Breast epithelium (tissue), 4 donors: ENCODE data around the gene SARNP. TPM values are rescaled to one million over a fixed set of nuclear protein-coding genes. Genes with fewer than 3 reads are reported as not detected.
A peak's percentile ranks its signal among the peaks of the same experiment; 100 is the strongest.
"Not testable (repeated sequence)": the region's sequence is repeated elsewhere in the genome, so short reads cannot be mapped to it uniquely, and the experiment has no call there.

Source experiments
- DNase-seq, 2 donors: peaks; one replicate each; pipeline ENCODE4 v3.0.0-alpha.2; 2019; ENCODE audit warnings: low spot score in 2 of 2
- H3K27ac ChIP-seq, 2 donors: fragments of 200-600 bp; sonication (generic) in 1 of 2; one replicate each; pipeline ENCODE4 v1.5.1; 2016 to 2019; ENCODE audit warnings: mild to moderate bottlenecking in 1 of 2
- H3K27me3 ChIP-seq, 2 donors: fragments of 200-600 bp; sonication (generic) in 1 of 2; one replicate each; pipeline versions ENCODE4 v1.5.1 to v1.6.0; 2017 to 2019; ENCODE audit warnings: control low read depth in 1 of 2, mild to moderate bottlenecking in 1 of 2
- H3K36me3 ChIP-seq: fragments of 200-600 bp; one replicate; pipeline ENCODE4 v1.5.1; 2019
- H3K4me1 ChIP-seq, 2 donors: fragments of 200-600 bp; sonication (generic); one replicate each; pipeline ENCODE4 v1.5.1; 2016 to 2019; ENCODE audit warnings: control low read depth in 1 of 2
- H3K4me3 ChIP-seq, 3 donors: fragments of 200-600 bp; sonication (generic); 1 replicate in 2 of 3; 2 replicates in 1 of 3; pipeline ENCODE4 v1.5.1; 2016 to 2019; ENCODE audit warnings: mild to moderate bottlenecking in 3 of 3, moderate library complexity in 2 of 3
- H3K9me3 ChIP-seq, 2 donors: fragments of 200-600 bp; sonication (generic) in 1 of 2; one replicate each; pipeline ENCODE4 v1.5.1; 2016 to 2019; ENCODE audit warnings: control low read depth in 1 of 2
- CTCF ChIP-seq, 3 donors: fragments of 450-650 bp; IDR thresholded peaks; one replicate each; pipeline ENCODE4 v1.5.1; 2016 to 2017; ENCODE audit warnings: antibody characterized with exemption in 3 of 3, mild to moderate bottlenecking in 3 of 3, moderate library complexity in 3 of 3
- POLR2A ChIP-seq: fragments of 450-650 bp; IDR thresholded peaks from one replicate; pipeline ENCODE4 v1.6.1; 2016; ENCODE audit warnings: antibody characterized with exemption, mild to moderate bottlenecking, moderate library complexity
- POLR2AphosphoS5 ChIP-seq, 3 donors: sonication (generic); formaldehyde crosslinking; IDR thresholded peaks; one replicate each; pipeline ENCODE4 v1.6.1; 2017; ENCODE audit warnings: antibody characterized with exemption in 3 of 3
- intact Hi-C: fragments of 100-400 bp; cut with DNase I; formaldehyde crosslinking; loops from one replicate; pipeline ENCODE4 v1.15.1; 2023; ENCODE audit warnings: low total_unique reads
- total RNA-seq, 3 donors: library from RNA; depleted of rRNA; stranded (reverse); fragments of >200 nt; gene quantifications; one replicate each; pipeline ENCODE4 v1.1.0, GENCODE V29; 2016

SARNP gene
- total RNA-seq, 3 donors from 2014 or later = 54.7 to 64.3 (median 55.3) TPM

DNA sequence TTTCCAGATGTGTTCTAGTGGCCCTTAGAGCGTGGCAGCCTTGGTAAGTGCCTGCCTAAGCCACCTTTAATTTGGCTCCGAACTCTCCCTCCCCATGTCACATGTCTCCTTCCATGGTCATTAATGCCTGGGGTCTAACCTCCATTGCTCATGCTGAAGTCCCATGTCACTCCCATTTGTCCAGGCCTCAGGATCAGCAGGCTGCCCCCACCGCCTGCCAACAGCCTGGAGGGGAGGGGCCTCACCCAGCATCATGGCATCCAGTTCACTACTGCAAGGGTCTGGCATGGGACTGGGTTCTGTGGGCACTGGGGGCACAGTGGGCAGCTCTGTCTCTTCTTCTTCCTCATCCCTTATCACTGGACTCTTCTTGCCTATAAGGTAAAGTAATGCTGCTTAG lies 20.8 kb upstream of the SARNP start:
- no peak for TF ChIP-seq POLR2AphosphoS5 (IDR thresholded peaks at IDR 0.05)
- TF ChIP-seq POLR2A = no peak
- TF ChIP-seq CTCF (IDR thresholded peaks at IDR 0.05) = no peak
- Histone ChIP-seq H3K27ac (no peak overlapping the region), H3K36me3 (no peaks in the 10 kb centered on the region), H3K9me3 (no peaks in the 10 kb centered on the region), H3K27me3 (no peaks in the 10 kb centered on the region), H3K4me3 (no peak overlapping the region), H3K4me1 (no peaks in the 10 kb centered on the region)
- DNase-seq = no peak
- intact Hi-C loops = loop anchor here (10.0 kb wide), 1 partner anchor 96 kb away; the partner anchor contains the start of gene DGKA

DNA sequence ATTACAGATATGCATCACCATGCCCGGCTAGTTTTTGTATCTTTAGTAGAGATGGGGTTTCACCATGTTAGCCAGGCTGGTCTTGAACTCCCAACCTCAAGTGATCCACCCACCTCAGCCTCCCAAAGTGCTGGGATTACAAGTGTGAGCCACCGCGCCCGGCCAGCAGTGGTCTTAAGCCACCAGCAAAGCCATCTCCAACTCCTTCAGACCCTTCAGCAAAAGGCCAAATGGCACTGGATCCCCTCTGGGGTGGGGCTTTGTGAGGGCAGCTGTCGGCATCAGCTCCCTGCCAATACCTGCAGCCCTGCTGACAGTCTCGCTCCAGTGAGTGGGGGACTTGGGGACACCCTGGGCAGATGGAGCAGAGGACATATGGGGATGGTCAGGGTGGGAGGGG lies 16.9 kb upstream of the SARNP start:
- intact Hi-C loops = loop anchor here (10.0 kb wide), 1 partner anchor 100 kb away; the partner anchor contains the start of gene DGKA
- not testable (repeated sequence) for DNase-seq, H3K27me3 ChIP-seq, H3K4me1 ChIP-seq, H3K4me3 ChIP-seq, H3K9me3 ChIP-seq, H3K36me3 ChIP-seq
- H3K27ac ChIP-seq = peak overlapping the region in 1 of 2 donors; percentile 50

DNA sequence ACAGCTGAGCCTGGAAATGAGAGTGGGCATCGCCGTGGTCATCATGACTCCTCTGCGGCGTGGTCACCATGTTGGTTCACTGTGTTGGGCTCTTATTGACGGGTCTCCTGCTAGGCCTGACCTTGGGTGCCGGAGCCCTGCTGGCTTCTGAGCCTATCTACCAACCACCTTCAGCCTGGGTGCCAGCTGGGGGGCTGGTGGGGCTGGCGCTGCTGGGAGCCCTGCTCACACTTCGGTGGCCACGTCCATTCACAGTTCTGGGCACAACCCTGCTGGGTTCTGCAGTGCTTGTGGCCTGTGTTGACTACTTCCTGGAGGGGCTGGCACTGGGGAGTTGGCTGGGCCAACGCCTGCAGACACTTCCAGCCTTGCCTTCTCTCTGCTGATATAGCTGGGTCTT lies 15.5 kb upstream of the SARNP start:
- peak overlapping the region in 1 of 3 donors; percentile 26 for H3K4me3 ChIP-seq
- peak overlapping the region in 1 of 2 donors; percentile 95 for H3K27ac ChIP-seq
- H3K9me3 ChIP-seq = no peaks in the 10 kb centered on the region
- no peaks in the 10 kb centered on the region for H3K27me3 ChIP-seq
- peaks cover 5 to 6% of the 10 kb centered on the region in 2 donors for H3K4me1 ChIP-seq
- intact Hi-C loops = loop anchor here (10.0 kb wide), 1 partner anchor 102 kb away; the partner anchor contains the start of gene DGKA
- DNase-seq = no peak
- H3K36me3 ChIP-seq = no peaks in the 10 kb centered on the region
- no peak for TF ChIP-seq CTCF (IDR thresholded peaks at IDR 0.05)
- no peak for TF ChIP-seq POLR2A
- no peak for TF ChIP-seq POLR2AphosphoS5 (IDR thresholded peaks at IDR 0.05)

GRCh38 chr12:55831447-55831815 lies 13.9 kb upstream of the SARNP start:
- DNase-seq = no peak
- Histone ChIP-seq H3K36me3 (no peaks in the 10 kb centered on the region), H3K4me3 (peak overlapping the region; percentile 91 to 98 (median 91)), H3K27ac (peak overlapping the region; percentile 94 to 95), H3K4me1 (peaks cover 6 to 15% of the 10 kb centered on the region in 2 donors), H3K9me3 (no peaks in the 10 kb centered on the region), H3K27me3 (no peaks in the 10 kb centered on the region)
- TF ChIP-seq POLR2A = no peak
- TF ChIP-seq POLR2AphosphoS5 (IDR thresholded peaks at IDR 0.05) = no peak
- TF ChIP-seq CTCF (IDR thresholded peaks at IDR 0.05) = no peak
- intact Hi-C loops = loop anchor here (10.0 kb wide), 1 partner anchor 103 kb away; the partner anchor contains the start of gene DGKA

- no peaks in the 10 kb centered on the region for H3K9me3 ChIP-seq
- intact Hi-C loops = loop anchor here (10.0 kb wide), 1 partner anchor 104 kb away; the partner anchor contains the start of gene DGKA
- peak overlapping the region; percentile 91 to 98 (median 91) for H3K4me3 ChIP-seq
- H3K36me3 ChIP-seq = no peaks in the 10 kb centered on the region
- H3K4me1 ChIP-seq = peaks cover 6 to 15% of the 10 kb centered on the region in 2 donors
- TF ChIP-seq CTCF (IDR thresholded peaks at IDR 0.05) (no peak), POLR2AphosphoS5 (IDR thresholded peaks at IDR 0.05) (peak in 2 of 3 donors; percentile 37 to 76), POLR2A (peak; percentile 35)
- DNase-seq = peak in 1 of 2 donors; percentile 71
- H3K27ac ChIP-seq = peak overlapping the region; percentile 94 to 95
- no peaks in the 10 kb centered on the region for H3K27me3 ChIP-seq
Observed at GRCh38 chr12:55830601-55831446, 13.3 kb upstream of the SARNP start.
